HepG2 (cell line): ENCODE results near the gene TMEM171.

Experiments used
- CHD2 ChIP-seq: IDR thresholded peaks from 2 replicates; pipeline ENCODE4 v1.6.1; 2011; ENCODE audit warnings: low read depth, low read length, improper control_type of control experiment
- CREB1 ChIP-seq, 2 experiments: fragments of 450-650 bp in 1 of 2; IDR thresholded peaks; 2 replicates each; pipeline ENCODE4 v1.6.1; 2016 to 2017; ENCODE audit warnings: control low read depth in 1 of 2, mild to moderate bottlenecking in 1 of 2, missing compliant biosample characterization in 1 of 2, missing genetic modification characterization in 1 of 2
- EP300 ChIP-seq, 3 experiments: sonication (generic) in 1 of 3; formaldehyde crosslinking in 1 of 3; IDR thresholded peaks; 2 replicates each; pipeline versions ENCODE4 v1.5.1 to v1.6.1; 2011 to 2020; ENCODE audit warnings: low read depth in 2 of 3, low read length in 2 of 3, borderline replicate concordance in 1 of 3, improper control_type of control experiment in 1 of 3, mild to moderate bottlenecking in 1 of 3, missing genetic modification reagents in 1 of 3, moderate library complexity in 1 of 3
- ETV6 ChIP-seq: sonication (generic); formaldehyde crosslinking; conservative IDR thresholded peaks from 2 replicates; pipeline ENCODE4 v1.4.0; 2020; ENCODE audit warnings: missing genetic modification reagents
- MEF2D ChIP-seq: sonication (generic); formaldehyde crosslinking; IDR thresholded peaks from 2 replicates; pipeline ENCODE4 v1.5.1; 2020; ENCODE audit warnings: mild to moderate bottlenecking, missing genetic modification reagents
- NAIF1 ChIP-seq: sonication (generic); formaldehyde crosslinking; IDR thresholded peaks from 2 replicates; pipeline ENCODE4 v1.5.0; 2020; ENCODE audit warnings: mild to moderate bottlenecking, missing genetic modification reagents, borderline replicate concordance
- SRSF9 ChIP-seq: fragments of 200-400 bp; formaldehyde crosslinking; IDR thresholded peaks from 2 replicates; pipeline ENCODE4 v1.6.1; 2018; ENCODE audit warnings: borderline replicate concordance, mild to moderate bottlenecking, low read depth, low read length; ENCODE audit not compliant: insufficient read depth, poor library complexity, severe bottlenecking
- TOE1 ChIP-seq: sonication (generic); formaldehyde crosslinking; IDR thresholded peaks from 2 replicates; pipeline ENCODE4 v1.4.0; 2020; ENCODE audit warnings: mild to moderate bottlenecking, missing genetic modification reagents
- ZBTB21 ChIP-seq: sonication (generic); formaldehyde crosslinking; IDR thresholded peaks from 2 replicates; pipeline ENCODE4 v1.4.0; 2020; ENCODE audit warnings: missing genetic modification reagents
- ZKSCAN5 ChIP-seq: sonication (generic); formaldehyde crosslinking; IDR thresholded peaks from 2 replicates; pipeline ENCODE4 v1.5.1; 2020; ENCODE audit warnings: mild to moderate bottlenecking, missing genetic modification reagents
- ZNF274 ChIP-seq: sonication (generic); formaldehyde crosslinking; IDR thresholded peaks from 2 replicates; pipeline ENCODE4 v1.5.1; 2020; ENCODE audit warnings: mild to moderate bottlenecking, missing genetic modification reagents
- TF ChIP-seq, protein P1 (sequence below), 2 experiments: IDR thresholded peaks; 2 replicates each; pipeline ENCODE4 v1.6.1; 2011 to 2012; ENCODE audit warnings: low read length in 2 of 2, borderline replicate concordance in 1 of 2, low read depth in 1 of 2, mild to moderate bottlenecking in 1 of 2, moderate library complexity in 1 of 2
- TF ChIP-seq, protein P2 (sequence below): sonication (generic); formaldehyde crosslinking; IDR thresholded peaks from 2 replicates; pipeline ENCODE4 v1.4.0; 2020; ENCODE audit warnings: mild to moderate bottlenecking, missing genetic modification reagents
- TF ChIP-seq, protein P3 (sequence below): sonication (generic); formaldehyde crosslinking; IDR thresholded peaks from 2 replicates; pipeline ENCODE4 v1.5.0; 2020; ENCODE audit warnings: mild to moderate bottlenecking, missing genetic modification reagents, moderate library complexity

DNA sequence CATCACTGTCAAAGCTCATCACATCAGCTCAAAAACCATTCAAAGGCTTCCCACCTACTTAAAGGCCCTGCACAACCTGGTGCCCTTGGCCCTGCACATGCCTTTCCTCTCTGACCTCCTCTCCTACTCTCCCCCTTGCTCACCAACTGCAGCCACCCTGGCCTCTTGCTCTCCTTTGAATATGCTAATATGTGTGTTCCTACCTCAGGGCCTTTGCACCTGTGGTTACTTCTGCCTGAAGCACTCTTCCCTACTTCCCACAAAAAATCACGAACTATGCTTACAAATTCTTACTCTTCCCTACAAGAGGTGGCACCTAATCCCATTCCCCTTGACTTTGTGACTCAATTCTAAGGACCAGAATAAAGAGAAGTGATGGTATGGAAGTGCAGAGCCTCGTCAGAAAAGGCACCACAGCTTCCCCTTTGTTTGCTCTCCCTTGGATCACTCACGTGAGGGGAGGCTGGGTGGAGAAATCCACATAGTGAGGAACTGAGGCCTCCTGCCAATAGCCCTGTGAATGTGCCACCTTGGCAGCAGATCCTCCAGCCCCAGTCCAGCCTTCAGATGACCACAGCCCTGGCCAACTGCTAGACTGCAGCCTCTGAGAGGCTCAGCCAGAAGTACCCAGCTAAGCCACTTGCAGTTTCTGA lies 3.2 kb upstream of the TMEM171 start:
- TF ChIP-seq, protein P1, sequence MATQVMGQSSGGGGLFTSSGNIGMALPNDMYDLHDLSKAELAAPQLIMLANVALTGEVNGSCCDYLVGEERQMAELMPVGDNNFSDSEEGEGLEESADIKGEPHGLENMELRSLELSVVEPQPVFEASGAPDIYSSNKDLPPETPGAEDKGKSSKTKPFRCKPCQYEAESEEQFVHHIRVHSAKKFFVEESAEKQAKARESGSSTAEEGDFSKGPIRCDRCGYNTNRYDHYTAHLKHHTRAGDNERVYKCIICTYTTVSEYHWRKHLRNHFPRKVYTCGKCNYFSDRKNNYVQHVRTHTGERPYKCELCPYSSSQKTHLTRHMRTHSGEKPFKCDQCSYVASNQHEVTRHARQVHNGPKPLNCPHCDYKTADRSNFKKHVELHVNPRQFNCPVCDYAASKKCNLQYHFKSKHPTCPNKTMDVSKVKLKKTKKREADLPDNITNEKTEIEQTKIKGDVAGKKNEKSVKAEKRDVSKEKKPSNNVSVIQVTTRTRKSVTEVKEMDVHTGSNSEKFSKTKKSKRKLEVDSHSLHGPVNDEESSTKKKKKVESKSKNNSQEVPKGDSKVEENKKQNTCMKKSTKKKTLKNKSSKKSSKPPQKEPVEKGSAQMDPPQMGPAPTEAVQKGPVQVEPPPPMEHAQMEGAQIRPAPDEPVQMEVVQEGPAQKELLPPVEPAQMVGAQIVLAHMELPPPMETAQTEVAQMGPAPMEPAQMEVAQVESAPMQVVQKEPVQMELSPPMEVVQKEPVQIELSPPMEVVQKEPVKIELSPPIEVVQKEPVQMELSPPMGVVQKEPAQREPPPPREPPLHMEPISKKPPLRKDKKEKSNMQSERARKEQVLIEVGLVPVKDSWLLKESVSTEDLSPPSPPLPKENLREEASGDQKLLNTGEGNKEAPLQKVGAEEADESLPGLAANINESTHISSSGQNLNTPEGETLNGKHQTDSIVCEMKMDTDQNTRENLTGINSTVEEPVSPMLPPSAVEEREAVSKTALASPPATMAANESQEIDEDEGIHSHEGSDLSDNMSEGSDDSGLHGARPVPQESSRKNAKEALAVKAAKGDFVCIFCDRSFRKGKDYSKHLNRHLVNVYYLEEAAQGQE (IDR thresholded peaks at IDR 0.05; ENCODE audit: borderline replicate concordance in 1 of 2, low read depth in 1 of 2, low read length in 2 of 2), result no peak
- TF ChIP-seq SRSF9 (no peak), ZBTB21 (CRISPR knock-in tag) (no peak), TOE1 (CRISPR knock-in tag) (no peak), ZKSCAN5 (CRISPR knock-in tag) (no peak), CREB1 (IDR thresholded peaks at IDR 0.05) (no peak), CREB1 (CRISPR knock-in tag; IDR thresholded peaks at IDR 0.05) (no peak), MEF2D (CRISPR knock-in tag) (no peak), CHD2 (no peak), ZNF274 (CRISPR knock-in tag) (no peak), NAIF1 (no peak), ETV6 (CRISPR knock-in tag) (no peak), EP300 (IDR thresholded peaks at IDR 0.05; ENCODE audit: low read depth in 2 of 2, low read length in 2 of 2) (no peak), EP300 (CRISPR knock-in tag; IDR thresholded peaks at IDR 0.05; ENCODE audit: borderline replicate concordance) (no peak)
- TF ChIP-seq, protein P2, sequence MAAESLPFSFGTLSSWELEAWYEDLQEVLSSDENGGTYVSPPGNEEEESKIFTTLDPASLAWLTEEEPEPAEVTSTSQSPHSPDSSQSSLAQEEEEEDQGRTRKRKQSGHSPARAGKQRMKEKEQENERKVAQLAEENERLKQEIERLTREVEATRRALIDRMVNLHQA (CRISPR knock-in tag), result no peak
- TF ChIP-seq, protein P3, sequence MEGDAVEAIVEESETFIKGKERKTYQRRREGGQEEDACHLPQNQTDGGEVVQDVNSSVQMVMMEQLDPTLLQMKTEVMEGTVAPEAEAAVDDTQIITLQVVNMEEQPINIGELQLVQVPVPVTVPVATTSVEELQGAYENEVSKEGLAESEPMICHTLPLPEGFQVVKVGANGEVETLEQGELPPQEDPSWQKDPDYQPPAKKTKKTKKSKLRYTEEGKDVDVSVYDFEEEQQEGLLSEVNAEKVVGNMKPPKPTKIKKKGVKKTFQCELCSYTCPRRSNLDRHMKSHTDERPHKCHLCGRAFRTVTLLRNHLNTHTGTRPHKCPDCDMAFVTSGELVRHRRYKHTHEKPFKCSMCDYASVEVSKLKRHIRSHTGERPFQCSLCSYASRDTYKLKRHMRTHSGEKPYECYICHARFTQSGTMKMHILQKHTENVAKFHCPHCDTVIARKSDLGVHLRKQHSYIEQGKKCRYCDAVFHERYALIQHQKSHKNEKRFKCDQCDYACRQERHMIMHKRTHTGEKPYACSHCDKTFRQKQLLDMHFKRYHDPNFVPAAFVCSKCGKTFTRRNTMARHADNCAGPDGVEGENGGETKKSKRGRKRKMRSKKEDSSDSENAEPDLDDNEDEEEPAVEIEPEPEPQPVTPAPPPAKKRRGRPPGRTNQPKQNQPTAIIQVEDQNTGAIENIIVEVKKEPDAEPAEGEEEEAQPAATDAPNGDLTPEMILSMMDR (CRISPR knock-in tag), result no peak
